HS-5 (cell line): ENCODE results near the gene GPR68.
"Not testable (repeated sequence)": the region's sequence is repeated elsewhere in the genome, so short reads cannot be mapped to it uniquely, and the experiment has no call there.

Experiments
- DNase-seq: peaks from one replicate; pipeline ENCODE4 v3.0.0-alpha.2; 2012; ENCODE audit warnings: low read depth

GPR68 gene

GRCh38 chr14:91190853-91191252 is 53.7 kb downstream of the GPR68 start:
- DNase-seq: no peak

- no peak for DNase-seq
Observed at GRCh38 chr14:91187271-91187670, 57.2 kb downstream of the GPR68 start.

- no peak for DNase-seq
Observed at GRCh38 chr14:91186515-91187066, 57.9 kb downstream of the GPR68 start.

- no peak for DNase-seq
Observed at GRCh38 chr14:91185721-91186120, 58.8 kb downstream of the GPR68 start.

GRCh38 chr14:91184559-91184958 is 59.9 kb downstream of the GPR68 start:
- DNase-seq: no peak

GRCh38 chr14:91182753-91183152 is 61.8 kb downstream of the GPR68 start:
- DNase-seq: not testable (repeated sequence)
